GM21825 (cell line): ENCODE results near the gene NOS1AP.
"Not testable (repeated sequence)": the region's sequence is repeated elsewhere in the genome, so short reads cannot be mapped to it uniquely, and the experiment has no call there.

Source experiments
- ATAC-seq: cut with Tn5 transposase; IDR thresholded peaks from one replicate; pipeline ENCODE4 v1.9.1; 2021; ENCODE audit warnings: mild to moderate bottlenecking, moderate library complexity; ENCODE audit not compliant: unreplicated experiment

NOS1AP gene

GRCh38 chr1:162056579-162056978 lies 12.9 kb upstream of the NOS1AP start:
- no peak for ATAC-seq

GRCh38 chr1:162059721-162060120 lies 9.8 kb upstream of the NOS1AP start:
- ATAC-seq: no peak

DNA sequence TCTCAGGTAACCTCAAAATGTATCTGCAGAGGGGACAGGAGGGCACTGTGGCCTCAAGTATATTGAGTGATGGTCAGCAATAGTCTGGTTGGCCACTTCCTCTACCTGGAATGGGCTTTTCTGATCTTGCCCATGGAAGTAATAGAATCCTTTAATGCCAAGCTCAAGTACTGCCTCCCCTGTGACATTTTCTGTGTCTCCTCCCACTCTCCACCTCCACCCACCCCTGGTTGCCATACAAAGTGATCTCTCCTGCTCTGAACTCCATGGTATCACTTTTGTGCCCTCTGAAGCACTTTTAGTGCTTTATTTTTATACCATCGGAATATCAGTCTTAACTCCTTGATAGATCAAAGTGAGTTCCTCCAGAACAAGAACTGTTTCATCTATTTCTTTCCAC lies 9.2 kb upstream of the NOS1AP start:
- ATAC-seq: no peak

- ATAC-seq: no peak
Observed at GRCh38 chr1:162062542-162063015, 6.9 kb upstream of the NOS1AP start.

- no peak for ATAC-seq
Observed at GRCh38 chr1:162065016-162065415, 4.5 kb upstream of the NOS1AP start.

GRCh38 chr1:162066836-162067235 lies 2.7 kb upstream of the NOS1AP start:
- not testable (repeated sequence) for ATAC-seq

DNA sequence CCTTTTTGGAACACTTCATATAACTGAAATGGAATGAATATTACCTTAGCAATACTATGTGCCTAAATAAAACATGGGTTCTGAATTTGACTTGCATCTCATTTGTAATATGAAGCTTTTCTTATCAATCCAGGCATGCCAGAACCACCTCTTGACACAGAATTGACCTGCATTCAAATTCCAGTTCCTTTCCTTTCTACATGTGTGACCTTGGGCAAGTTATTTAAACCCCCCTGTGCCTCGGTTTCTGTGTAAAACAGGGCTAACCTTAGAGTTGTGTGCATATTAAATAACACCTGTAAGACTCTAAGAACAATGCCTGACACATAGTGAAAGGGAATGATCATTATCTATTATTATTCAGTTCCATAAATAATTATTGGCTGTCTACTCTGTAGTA lies 2.0 kb upstream of the NOS1AP start:
- ATAC-seq: no peak

GRCh38 chr1:162068301-162068700 lies 1.2 kb upstream of the NOS1AP start:
- ATAC-seq: no peak

GRCh38 chr1:162070094-162070748 lies 730 bp downstream of the NOS1AP start:
- no peak for ATAC-seq

GRCh38 chr1:162070825-162071224 lies 1.3 kb downstream of the NOS1AP start:
- ATAC-seq: no peak

GRCh38 chr1:162072740-162073139 lies 3.2 kb downstream of the NOS1AP start:
- ATAC-seq: no peak

DNA sequence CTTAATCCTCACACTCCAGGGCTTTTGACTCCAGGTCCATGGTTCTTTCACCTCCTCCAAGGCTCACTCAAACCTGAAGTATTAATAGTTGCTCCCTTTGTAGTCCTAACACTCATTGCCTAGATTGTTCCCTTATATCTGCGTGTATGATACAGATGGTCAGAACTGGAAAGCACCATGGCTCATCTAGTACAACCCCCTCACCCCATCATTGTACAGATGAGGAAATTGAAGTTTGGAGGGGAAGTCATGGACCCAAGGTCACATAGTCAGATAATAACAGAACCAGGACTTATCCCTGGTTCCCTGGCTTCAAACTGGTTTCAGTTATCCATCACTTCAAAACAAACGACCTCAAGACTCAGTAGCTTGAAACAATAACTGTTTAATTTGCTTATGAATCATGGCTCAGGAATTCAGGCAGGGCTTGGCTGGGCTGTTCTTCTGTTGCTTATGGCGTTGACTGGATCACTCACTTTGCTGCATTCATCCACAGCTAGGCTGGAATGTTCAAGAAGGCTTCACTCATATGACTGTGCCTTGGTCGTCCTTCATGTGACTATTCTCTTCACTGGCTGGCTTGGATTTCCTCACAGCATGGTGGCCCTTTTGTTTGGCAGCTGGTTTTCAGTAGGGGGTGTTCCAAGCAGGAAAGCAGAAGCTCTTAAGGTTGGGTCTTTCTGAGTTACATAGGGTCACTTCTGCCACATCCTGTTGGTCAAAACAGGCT lies 5.0 kb downstream of the NOS1AP start:
- ATAC-seq: no peak

DNA sequence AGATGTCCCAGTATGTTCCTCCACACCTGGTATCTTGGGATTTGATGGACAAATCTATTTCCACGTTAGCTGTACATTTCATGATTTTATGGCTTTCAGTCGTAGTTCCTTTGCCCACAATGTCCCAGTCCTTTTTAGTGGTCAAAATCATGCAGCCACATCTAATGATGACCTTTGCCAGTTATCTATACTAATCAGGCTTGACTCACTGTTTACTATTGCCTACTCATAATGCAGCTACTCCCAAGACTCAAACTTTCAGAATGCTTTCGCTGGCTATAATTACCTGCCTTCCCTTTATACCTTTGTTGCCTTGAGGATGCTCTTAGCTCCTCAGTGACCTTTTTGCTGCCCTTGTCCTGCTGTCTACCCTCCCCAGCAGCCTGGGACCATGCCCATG lies 6.4 kb downstream of the NOS1AP start:
- ATAC-seq: no peak

DNA sequence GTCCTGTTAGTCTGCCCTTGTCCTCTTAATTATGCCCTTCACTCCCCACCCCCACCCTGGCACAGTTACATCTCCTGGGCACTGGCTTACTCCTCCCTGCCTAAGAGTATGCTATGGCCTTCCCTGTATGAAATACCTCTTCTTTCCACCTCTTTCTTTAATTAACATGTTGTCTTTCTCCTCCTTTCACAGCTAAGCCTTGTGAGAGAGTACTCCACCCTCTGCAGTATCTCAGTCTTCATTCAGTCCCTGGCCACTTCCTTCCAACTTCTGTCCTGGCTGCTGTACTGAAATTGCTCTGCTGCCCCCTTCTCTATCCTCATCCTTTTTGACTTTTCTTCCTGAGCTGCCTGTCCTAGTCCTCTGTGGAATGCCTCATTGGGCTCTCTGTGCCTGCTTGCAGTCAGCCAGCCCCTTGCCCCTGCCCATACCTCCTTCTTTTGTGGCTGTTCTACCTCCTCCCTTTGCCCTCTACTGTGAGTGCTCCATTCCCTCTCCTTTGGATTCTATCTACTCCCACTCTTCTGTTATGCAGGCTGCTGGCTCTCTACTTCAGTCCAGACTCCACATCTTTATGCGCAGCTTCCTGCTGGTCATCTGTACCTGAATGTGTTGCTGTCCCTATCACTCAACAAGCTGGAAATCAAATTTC lies 8.3 kb downstream of the NOS1AP start:
- ATAC-seq: no peak

DNA sequence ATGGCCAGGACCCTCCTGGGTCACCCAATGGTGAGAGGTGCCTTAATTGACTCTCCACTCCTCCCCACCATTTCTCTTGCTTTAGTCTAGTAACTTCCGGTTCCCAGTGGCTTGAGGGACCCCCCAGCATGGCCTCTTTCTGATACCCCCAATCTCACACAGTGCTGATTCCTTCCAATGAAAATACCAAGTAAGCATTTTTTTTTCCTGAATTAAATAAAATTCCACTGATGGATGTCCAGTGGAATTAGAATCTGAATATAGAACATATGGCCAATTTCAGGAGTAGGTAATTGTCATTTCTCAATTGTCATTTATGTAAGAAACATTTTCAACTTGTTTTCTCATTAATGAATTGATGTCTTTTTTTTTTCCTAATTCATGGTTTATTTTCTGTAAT lies 9.5 kb downstream of the NOS1AP start:
- ATAC-seq: no peak

- no peak for ATAC-seq
Observed at GRCh38 chr1:162080472-162081015, 11.1 kb downstream of the NOS1AP start.

- no peak for ATAC-seq
Observed at GRCh38 chr1:162081316-162081715, 11.8 kb downstream of the NOS1AP start.

DNA sequence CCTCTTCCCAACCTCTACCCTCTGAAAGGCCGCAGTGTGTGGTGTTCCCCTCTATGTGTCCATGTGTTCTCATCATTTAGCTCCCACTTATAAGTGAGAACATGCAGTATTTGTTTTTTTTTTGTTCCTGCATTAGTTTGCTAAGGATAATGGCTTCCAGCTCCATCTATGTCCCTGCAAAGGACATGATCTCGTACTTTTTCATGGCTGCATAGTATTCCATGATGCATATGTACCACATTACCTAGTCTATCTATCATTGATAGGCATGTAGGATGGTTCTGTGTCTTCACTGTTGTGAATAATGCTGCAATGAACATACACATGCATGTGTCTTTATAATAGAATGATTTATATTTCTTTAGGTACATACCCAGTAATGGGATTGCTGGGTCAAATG lies 12.6 kb downstream of the NOS1AP start:
- not testable (repeated sequence) for ATAC-seq

DNA sequence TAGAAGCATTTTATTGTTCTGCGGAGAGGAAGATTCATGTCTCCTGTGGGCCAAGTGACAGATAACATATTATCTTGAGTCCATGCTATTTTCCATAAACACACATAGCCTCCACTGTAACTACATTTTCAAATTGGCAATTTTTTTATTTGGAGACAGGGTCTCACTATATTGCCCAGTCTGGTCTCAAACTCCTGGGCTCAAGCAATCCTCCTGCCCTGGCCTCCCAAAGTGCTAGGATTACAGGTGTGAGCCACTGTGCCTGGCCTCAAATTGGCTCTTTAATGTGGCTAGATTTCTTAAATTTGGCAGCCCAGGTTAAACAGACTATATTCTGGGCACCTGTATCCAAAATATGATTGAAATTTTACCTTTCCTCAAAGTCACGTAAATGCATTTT lies 13.8 kb downstream of the NOS1AP start:
- ATAC-seq: no peak

GRCh38 chr1:162085991-162086390 lies 16.5 kb downstream of the NOS1AP start:
- ATAC-seq: no peak

DNA sequence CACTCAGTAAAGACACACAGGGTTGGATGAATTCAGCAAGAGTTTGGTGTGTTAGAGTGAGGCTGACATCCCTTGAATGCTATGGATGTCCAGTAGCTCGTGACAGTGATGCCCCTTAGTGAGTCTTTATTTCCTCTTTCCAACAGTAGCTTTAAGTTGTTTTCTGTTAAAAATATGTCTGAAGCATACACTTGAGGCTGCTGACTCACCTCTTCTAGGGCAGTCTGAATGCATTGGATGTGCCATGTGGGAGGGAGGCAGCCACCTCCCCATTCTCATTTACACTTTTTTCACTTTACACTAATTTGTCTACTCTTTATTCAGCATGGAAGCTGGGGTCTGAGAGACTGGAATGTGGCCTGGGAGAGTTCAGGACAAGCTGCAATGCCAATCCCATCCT lies 17.6 kb downstream of the NOS1AP start:
- ATAC-seq: no peak

DNA sequence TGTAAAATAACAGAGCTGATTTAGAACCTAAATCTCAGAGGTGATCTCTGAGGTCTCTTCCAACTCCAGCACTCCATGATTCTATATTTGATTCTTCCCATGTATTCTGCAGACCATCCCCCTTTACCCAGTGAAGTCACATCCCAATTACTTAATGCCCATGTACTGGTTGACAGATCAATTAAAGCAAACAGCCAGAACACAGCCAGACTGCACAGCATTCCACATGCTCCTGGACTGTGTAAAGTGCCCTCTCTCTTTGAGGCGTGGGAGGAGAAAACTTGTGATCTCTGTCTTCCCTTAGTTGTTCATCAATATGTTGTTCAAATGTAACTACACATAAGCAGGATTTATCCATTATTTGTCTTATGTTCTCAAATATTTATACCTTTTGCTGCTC lies 18.1 kb downstream of the NOS1AP start:
- ATAC-seq: no peak
